HL-60 (cell line): ENCODE measurements around the gene ACVR2A.

ENCODE experiments used
- DNase-seq, 2 experiments: peaks; one replicate each; pipeline ENCODE4 v3.0.0-alpha.2; 2010 to 2020; ENCODE audit warnings: low read depth in 1 of 2, low spot score in 1 of 2
- H3K27ac ChIP-seq: fragments of 250-450 bp; sonication (Bioruptor Pico); replicated peaks from 2 replicates; pipeline ENCODE4 v1.5.1; 2020; ENCODE audit warnings: mild to moderate bottlenecking, moderate library complexity
- H3K27me3 ChIP-seq: fragments of 250-450 bp; sonication (Bioruptor Pico); 2 replicates; pipeline ENCODE4 v1.5.1; 2021; ENCODE audit warnings: mild to moderate bottlenecking, moderate library complexity; ENCODE audit not compliant: insufficient read depth, poor library complexity, severe bottlenecking
- H3K4me3 ChIP-seq: replicated peaks from 2 replicates; pipeline ENCODE4 v1.5.1; 2011; ENCODE audit warnings: mild to moderate bottlenecking, control low read depth, low read length; ENCODE audit not compliant: insufficient read depth
- CTCF ChIP-seq: IDR thresholded peaks from one replicate; pipeline ENCODE4 v1.5.1; 2011; ENCODE audit warnings: low read length, control low read depth, inconsistent platforms; ENCODE audit not compliant: insufficient read depth
- GABPA ChIP-seq: IDR thresholded peaks from 2 replicates; pipeline ENCODE4 v1.6.1; 2012; ENCODE audit warnings: low read depth
- POLR2AphosphoS5 ChIP-seq: IDR thresholded peaks from 2 replicates; pipeline ENCODE4 v1.6.1; 2012; ENCODE audit warnings: low read depth
- REST ChIP-seq: IDR thresholded peaks from 2 replicates; pipeline ENCODE4 v1.6.1; 2012; ENCODE audit warnings: low read depth; ENCODE audit not compliant: insufficient replicate concordance
- SPI1 ChIP-seq: IDR thresholded peaks from 2 replicates; pipeline ENCODE4 v1.6.1; 2012; ENCODE audit warnings: low read depth, mild to moderate bottlenecking, borderline replicate concordance

Gene ACVR2A

GRCh38 chr2:147843864-147844696, 749 bp upstream of the ACVR2A start:
- H3K27me3 ChIP-seq, result peaks cover 17% of the 10 kb centered on the region
- H3K27ac ChIP-seq, result no peak overlapping the region
- DNase-seq, result peak; percentile 21 to 68
- H3K4me3 ChIP-seq, result peak overlapping the region; percentile 71
- TF ChIP-seq POLR2AphosphoS5 (no peak), CTCF (no peak), GABPA (peak; percentile 68; the same call in 1 of the 2 replicates), REST (no peak)

- Histone ChIP-seq H3K27ac (no peak overlapping the region), H3K4me3 (peak overlapping the region; percentile 71), H3K27me3 (peaks cover 17% of the 10 kb centered on the region)
- DNase-seq, result peak in 1 of 2 experiments; percentile 5
- TF ChIP-seq REST, result no peak
- no peak for TF ChIP-seq POLR2AphosphoS5
- no peak for TF ChIP-seq SPI1
- TF ChIP-seq CTCF, result no peak
- no peak for TF ChIP-seq GABPA
Measured at GRCh38 chr2:147845411-147845971, 662 bp downstream of the ACVR2A start.

- no peak overlapping the region for H3K4me3 ChIP-seq
- H3K27ac ChIP-seq, result no peak overlapping the region
- peaks cover 17% of the 10 kb centered on the region for H3K27me3 ChIP-seq
- TF ChIP-seq REST, result no peak
- TF ChIP-seq CTCF, result no peak
- TF ChIP-seq SPI1, result no peak
- no peak for DNase-seq
Measured at GRCh38 chr2:147846412-147847081, 1.7 kb downstream of the ACVR2A start.
